DOHH2 (cell line): ENCODE data around the gene PTPRN2.

Source experiments
- H3F3A ChIP-seq: fragments of 200-600 bp; sonication (generic), shearing (Covaris generic); 2 replicates; pipeline ENCODE4 v1.6.0; 2016; ENCODE audit warnings: antibody characterized with exemption, mild to moderate bottlenecking; ENCODE audit not compliant: control insufficient read depth, insufficient read depth
- H3K27ac ChIP-seq: fragments of 200-600 bp; sonication (generic); 2 replicates; pipeline ENCODE4 v1.5.1; 2014; ENCODE audit warnings: low read depth, mild to moderate bottlenecking, low read length, moderate library complexity
- H3K27me3 ChIP-seq: fragments of 200-600 bp; sonication (generic); 2 replicates; pipeline ENCODE4 v1.6.1; 2014; ENCODE audit warnings: mild to moderate bottlenecking, low read length, mixed read lengths; ENCODE audit not compliant: control insufficient read depth
- H3K36me3 ChIP-seq: fragments of 200-600 bp; sonication (generic); 2 replicates; pipeline ENCODE4 v1.6.1; 2014; ENCODE audit warnings: mild to moderate bottlenecking, low read length, moderate library complexity, mixed read lengths; ENCODE audit not compliant: control insufficient read depth
- H3K4me1 ChIP-seq: fragments of 200-600 bp; sonication (generic); 2 replicates; pipeline ENCODE4 v1.6.1; 2014; ENCODE audit warnings: mild to moderate bottlenecking, low read length, mixed read lengths; ENCODE audit not compliant: control insufficient read depth
- H3K4me2 ChIP-seq: fragments of 200-600 bp; sonication (generic); 2 replicates; pipeline ENCODE4 v1.6.0; 2014; ENCODE audit warnings: mild to moderate bottlenecking, low read length, moderate library complexity
- H3K4me3 ChIP-seq: fragments of 200-600 bp; sonication (generic); 2 replicates; pipeline ENCODE4 v1.5.1; 2014; ENCODE audit warnings: mild to moderate bottlenecking, low read length, mixed read lengths
- H3K79me2 ChIP-seq: fragments of 200-600 bp; sonication (generic); 2 replicates; pipeline ENCODE4 v1.6.1; 2014; ENCODE audit warnings: mild to moderate bottlenecking, low read length, mixed read lengths; ENCODE audit not compliant: control insufficient read depth
- H3K9me2 ChIP-seq: fragments of 200-600 bp; sonication (generic); replicated peaks from 2 replicates; pipeline ENCODE4 v1.6.1; 2014; ENCODE audit warnings: mild to moderate bottlenecking, low read length, mixed read lengths; ENCODE audit not compliant: control insufficient read depth
- H3K9me3 ChIP-seq: fragments of 200-600 bp; sonication (generic); 2 replicates; pipeline ENCODE4 v1.6.1; 2014; ENCODE audit warnings: antibody characterized with exemption, low read length, mixed read lengths; ENCODE audit not compliant: control insufficient read depth, insufficient read depth
- H4K20me1 ChIP-seq: fragments of 200-600 bp; sonication (generic); 2 replicates; pipeline ENCODE4 v1.6.0; 2014; ENCODE audit warnings: low read depth, mild to moderate bottlenecking, antibody characterized with exemption, low read length, moderate library complexity; ENCODE audit not compliant: control insufficient read depth, insufficient read depth
- EZH2phosphoT487 ChIP-seq: fragments of 200-600 bp; sonication (generic); IDR thresholded peaks from 2 replicates; pipeline ENCODE4 v1.6.1; 2017; ENCODE audit warnings: borderline replicate concordance, mild to moderate bottlenecking, antibody characterized with exemption, low read length, moderate library complexity, mixed read lengths
- TF ChIP-seq, protein P1 (sequence below): fragments of 200-600 bp; sonication (generic); IDR thresholded peaks from one replicate; pipeline ENCODE4 v1.5.1; 2014; ENCODE audit warnings: antibody characterized with exemption, mild to moderate bottlenecking, low read depth, low read length; ENCODE audit not compliant: poor library complexity, severe bottlenecking

Gene PTPRN2

GRCh38 chr7:157807510-157807909 lies 780.1 kb downstream of the PTPRN2 start:
- Histone ChIP-seq H3K4me1 (no peaks in the 10 kb centered on the region), H3K79me2 (no peaks in the 10 kb centered on the region), H3K27ac (no peak overlapping the region), H3F3A (no peaks in the 10 kb centered on the region), H3K27me3 (no peaks in the 10 kb centered on the region), H3K9me2 (no peaks in the 10 kb centered on the region), H4K20me1 (no peaks in the 10 kb centered on the region), H3K36me3 (no peaks in the 10 kb centered on the region), H3K4me3 (no peak overlapping the region), H3K9me3 (peaks cover 39% of the 10 kb centered on the region; the same call in 1 of the 2 replicates), H3K4me2 (no peak overlapping the region)
- TF ChIP-seq, protein P1, sequence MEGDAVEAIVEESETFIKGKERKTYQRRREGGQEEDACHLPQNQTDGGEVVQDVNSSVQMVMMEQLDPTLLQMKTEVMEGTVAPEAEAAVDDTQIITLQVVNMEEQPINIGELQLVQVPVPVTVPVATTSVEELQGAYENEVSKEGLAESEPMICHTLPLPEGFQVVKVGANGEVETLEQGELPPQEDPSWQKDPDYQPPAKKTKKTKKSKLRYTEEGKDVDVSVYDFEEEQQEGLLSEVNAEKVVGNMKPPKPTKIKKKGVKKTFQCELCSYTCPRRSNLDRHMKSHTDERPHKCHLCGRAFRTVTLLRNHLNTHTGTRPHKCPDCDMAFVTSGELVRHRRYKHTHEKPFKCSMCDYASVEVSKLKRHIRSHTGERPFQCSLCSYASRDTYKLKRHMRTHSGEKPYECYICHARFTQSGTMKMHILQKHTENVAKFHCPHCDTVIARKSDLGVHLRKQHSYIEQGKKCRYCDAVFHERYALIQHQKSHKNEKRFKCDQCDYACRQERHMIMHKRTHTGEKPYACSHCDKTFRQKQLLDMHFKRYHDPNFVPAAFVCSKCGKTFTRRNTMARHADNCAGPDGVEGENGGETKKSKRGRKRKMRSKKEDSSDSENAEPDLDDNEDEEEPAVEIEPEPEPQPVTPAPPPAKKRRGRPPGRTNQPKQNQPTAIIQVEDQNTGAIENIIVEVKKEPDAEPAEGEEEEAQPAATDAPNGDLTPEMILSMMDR: no peak
- TF ChIP-seq EZH2phosphoT487: no peak

DNA sequence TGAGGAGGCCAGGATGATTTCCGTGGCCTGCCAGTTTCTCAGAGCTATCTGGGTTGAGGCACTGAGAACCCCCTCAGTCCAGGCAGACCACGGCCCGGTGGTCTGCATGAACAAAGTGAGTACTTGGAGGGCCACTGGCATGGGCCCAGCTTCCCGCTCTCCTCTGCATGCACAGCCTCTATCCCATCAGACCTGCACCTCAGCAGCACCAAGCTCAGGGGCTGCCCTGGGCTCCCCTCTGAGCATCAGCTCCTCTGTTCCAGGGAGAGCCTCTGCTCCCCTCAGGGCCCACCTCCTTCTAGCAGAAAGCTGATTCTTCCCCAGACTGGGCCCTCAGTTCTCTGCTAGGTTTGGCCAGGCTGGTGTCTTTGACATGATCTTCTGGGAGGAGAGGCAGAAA lies 780.9 kb downstream of the PTPRN2 start:
- no peaks in the 10 kb centered on the region for H3K36me3 ChIP-seq
- H3F3A ChIP-seq: no peaks in the 10 kb centered on the region
- H3K27me3 ChIP-seq: no peaks in the 10 kb centered on the region
- H3K27ac ChIP-seq: no peak overlapping the region
- H3K4me1 ChIP-seq: no peaks in the 10 kb centered on the region
- no peak for TF ChIP-seq EZH2phosphoT487
- TF ChIP-seq, protein P1: no peak
- peaks cover 33% of the 10 kb centered on the region; the same call in 1 of the 2 replicates for H3K9me3 ChIP-seq
- H3K9me2 ChIP-seq: no peaks in the 10 kb centered on the region
- H3K4me3 ChIP-seq: no peak overlapping the region
- no peaks in the 10 kb centered on the region for H3K79me2 ChIP-seq
- H3K4me2 ChIP-seq: no peak overlapping the region
- H4K20me1 ChIP-seq: no peaks in the 10 kb centered on the region

GRCh38 chr7:157805713-157806112 lies 781.9 kb downstream of the PTPRN2 start:
- Histone ChIP-seq H3K4me3 (no peak overlapping the region), H3K79me2 (no peaks in the 10 kb centered on the region), H3K27ac (no peak overlapping the region), H3K4me2 (no peak overlapping the region), H3K9me2 (no peaks in the 10 kb centered on the region), H4K20me1 (no peaks in the 10 kb centered on the region), H3K4me1 (no peaks in the 10 kb centered on the region), H3K27me3 (no peaks in the 10 kb centered on the region), H3K9me3 (peaks cover 30% of the 10 kb centered on the region; the same call in 1 of the 2 replicates), H3F3A (no peaks in the 10 kb centered on the region), H3K36me3 (no peaks in the 10 kb centered on the region)
- TF ChIP-seq, protein P1: no peak
- no peak for TF ChIP-seq EZH2phosphoT487

- Histone ChIP-seq H4K20me1 (no peaks in the 10 kb centered on the region), H3F3A (no peaks in the 10 kb centered on the region), H3K27me3 (no peaks in the 10 kb centered on the region), H3K36me3 (no peaks in the 10 kb centered on the region), H3K4me3 (no peak overlapping the region), H3K4me2 (no peak overlapping the region), H3K27ac (no peak overlapping the region), H3K79me2 (no peaks in the 10 kb centered on the region), H3K4me1 (no peaks in the 10 kb centered on the region), H3K9me3 (peaks cover 13% of the 10 kb centered on the region; the same call in 1 of the 2 replicates), H3K9me2 (no peaks in the 10 kb centered on the region)
- TF ChIP-seq, protein P1: no peak
- TF ChIP-seq EZH2phosphoT487: no peak
Measured at GRCh38 chr7:157803906-157804305, 783.7 kb downstream of the PTPRN2 start.
